IPS-NIHi11 (cell line): Measurements from ENCODE around the gene SNAP25.

Experiments used
- DNase-seq: peaks from one replicate; pipeline ENCODE4 v3.0.0; 2012; ENCODE audit warnings: mixed read lengths, low spot score

The SNAP25 gene

GRCh38 chr20:10304471-10305046 lies 85.9 kb downstream of the SNAP25 start:
- DNase-seq, result no peak

- no peak for DNase-seq
Measured at GRCh38 chr20:10306440-10307358, 88.1 kb downstream of the SNAP25 start.

GRCh38 chr20:10307359-10307735 lies 88.7 kb downstream of the SNAP25 start:
- DNase-seq, result no peak

GRCh38 chr20:10308652-10309051 lies 90.0 kb downstream of the SNAP25 start:
- DNase-seq, result no peak

GRCh38 chr20:10309326-10309725 lies 90.7 kb downstream of the SNAP25 start:
- no peak for DNase-seq

- DNase-seq, result no peak
Measured at GRCh38 chr20:10312111-10312510, 93.5 kb downstream of the SNAP25 start.

GRCh38 chr20:10313215-10313614 lies 94.6 kb downstream of the SNAP25 start:
- no peak for DNase-seq

- peak; percentile 41 for DNase-seq
Measured at GRCh38 chr20:10313701-10314100, 95.1 kb downstream of the SNAP25 start.

GRCh38 chr20:10314198-10314597 lies 95.6 kb downstream of the SNAP25 start:
- DNase-seq, result no peak

- DNase-seq, result no peak
Measured at GRCh38 chr20:10315138-10315537, 96.5 kb downstream of the SNAP25 start.

GRCh38 chr20:10316582-10316981 lies 98.0 kb downstream of the SNAP25 start:
- DNase-seq, result no peak

GRCh38 chr20:10318291-10319024 lies 99.8 kb downstream of the SNAP25 start:
- no peak for DNase-seq

- DNase-seq, result no peak
Measured at GRCh38 chr20:10319855-10320254, 101.2 kb downstream of the SNAP25 start.

GRCh38 chr20:10321138-10321717 lies 102.6 kb downstream of the SNAP25 start:
- DNase-seq, result no peak

GRCh38 chr20:10322073-10323012 lies 103.7 kb downstream of the SNAP25 start:
- DNase-seq, result no peak

GRCh38 chr20:10323729-10324128 lies 105.1 kb downstream of the SNAP25 start:
- DNase-seq, result no peak

- no peak for DNase-seq
Measured at GRCh38 chr20:10324198-10324847, 105.7 kb downstream of the SNAP25 start.

GRCh38 chr20:10328897-10329255 lies 110.2 kb downstream of the SNAP25 start:
- DNase-seq, result no peak

- DNase-seq, result no peak
Measured at GRCh38 chr20:10329387-10330005, 110.9 kb downstream of the SNAP25 start.

GRCh38 chr20:10330071-10330470 lies 111.4 kb downstream of the SNAP25 start:
- no peak for DNase-seq
